Measurements from ENCODE around the gene ACTL7A.
A peak's percentile ranks its signal among the peaks of the same experiment; 100 is the strongest.
"Not testable (repeated sequence)": the region's sequence is repeated elsewhere in the genome, so short reads cannot be mapped to it uniquely, and the experiment has no call there.

The ACTL7A gene

DNA sequence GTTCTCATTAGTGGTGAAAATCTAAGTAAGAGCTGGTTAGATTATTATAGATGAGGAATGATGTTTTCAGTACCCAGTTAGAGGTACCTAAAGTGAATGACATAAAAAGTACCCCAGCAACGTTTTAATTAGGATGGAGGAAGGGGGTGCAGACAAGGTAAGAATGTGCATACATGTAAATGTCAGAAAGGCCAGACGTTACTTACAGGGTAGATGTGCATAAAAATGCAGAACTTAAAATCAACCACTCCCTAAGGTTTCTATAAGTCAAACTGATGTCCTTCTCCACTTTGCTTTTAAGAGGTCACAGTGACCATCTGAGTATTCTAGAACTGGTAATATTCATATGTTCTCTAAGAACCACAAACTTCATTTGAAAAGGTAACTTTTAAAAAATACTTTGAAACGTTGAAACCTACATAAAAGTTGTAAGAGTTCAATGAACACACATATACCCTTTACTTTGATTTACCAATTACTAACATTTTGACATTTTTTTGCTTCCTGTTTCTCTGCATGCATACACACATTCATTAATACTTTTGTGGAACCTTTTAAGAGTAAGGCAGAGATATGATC is 18.8 kb downstream of the ACTL7A start:
- H3K4me1 ChIP-seq (ENCODE audit: insufficient read depth, insufficient read length) = no peaks in the 10 kb centered on the region
- peaks cover 67% of the 10 kb centered on the region for H3K36me3 ChIP-seq (ENCODE audit: insufficient read depth, insufficient read length, low read length)
- H3K27me3 ChIP-seq (ENCODE audit: insufficient read depth, insufficient read length) = no peaks in the 10 kb centered on the region
- H3K9ac ChIP-seq (ENCODE audit: insufficient read length, low read depth) = no peak overlapping the region
- TF ChIP-seq SUZ12 (IDR thresholded peaks at IDR 0.05; ENCODE audit: extremely low read depth, insufficient read depth, insufficient read length) = no peak
- no peak for TF ChIP-seq YY1 (IDR thresholded peaks at IDR 0.05; ENCODE audit: insufficient read depth, insufficient read length)
- no peak for TF ChIP-seq ZNF274 (IDR thresholded peaks at IDR 0.05; ENCODE audit: low read depth, low read length)
- no peak overlapping the region for H3K4me3 ChIP-seq (ENCODE audit: insufficient read length, low read depth)
- no peaks in the 10 kb centered on the region for H3K9me3 ChIP-seq (ENCODE audit: insufficient read depth, low read length)
- DNase-seq (ENCODE audit: low read depth, low spot score) = no peak

DNA sequence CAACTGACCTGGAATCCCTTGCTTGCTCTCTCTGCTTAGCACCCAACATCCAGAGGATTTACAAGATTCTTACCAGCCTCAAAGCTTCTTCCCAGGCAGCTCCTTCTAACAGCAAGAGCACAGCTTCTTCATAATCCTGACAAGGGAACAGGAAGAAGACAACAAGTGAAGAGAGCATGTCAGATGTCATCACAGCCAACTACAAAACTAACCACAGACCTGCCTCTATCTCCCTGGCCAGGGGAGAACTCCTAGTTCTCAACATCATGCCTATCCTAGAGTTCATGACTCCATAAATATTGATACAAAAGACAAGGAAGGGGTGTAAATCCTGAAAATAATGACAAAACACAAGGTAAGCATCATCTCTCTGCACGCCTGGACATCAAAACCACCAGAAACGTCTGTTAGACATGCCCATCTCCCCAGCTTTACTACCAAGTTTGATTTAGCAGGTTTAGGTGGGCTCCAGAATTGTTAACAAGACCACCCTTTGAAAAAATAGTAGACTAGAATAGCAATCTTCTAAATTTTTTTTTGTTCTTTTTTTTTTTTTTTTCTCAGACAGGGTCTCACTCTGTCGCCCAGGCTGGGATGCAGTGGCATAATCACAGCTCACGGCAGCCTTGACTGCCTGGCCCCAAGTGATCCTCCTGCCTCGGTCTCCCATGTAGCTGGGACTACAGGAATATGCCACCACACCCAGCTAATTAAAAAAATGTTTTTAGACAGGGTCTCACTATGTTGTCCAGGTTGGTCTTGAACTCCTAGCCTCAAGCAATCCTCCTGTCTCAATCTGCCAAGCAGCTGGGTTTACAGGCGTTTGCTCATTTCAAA is 20.2 kb downstream of the ACTL7A start:
- DNase-seq (ENCODE audit: low read depth, low spot score) = no peak
- no peaks in the 10 kb centered on the region for H3K4me1 ChIP-seq (ENCODE audit: insufficient read depth, insufficient read length)
- peaks cover 54% of the 10 kb centered on the region for H3K36me3 ChIP-seq (ENCODE audit: insufficient read depth, insufficient read length, low read length)
- H3K27me3 ChIP-seq (ENCODE audit: insufficient read depth, insufficient read length) = no peaks in the 10 kb centered on the region
- no peaks in the 10 kb centered on the region for H3K9me3 ChIP-seq (ENCODE audit: insufficient read depth, low read length)
- no peak overlapping the region for H3K4me3 ChIP-seq (ENCODE audit: insufficient read length, low read depth)
- TF ChIP-seq SUZ12 (IDR thresholded peaks at IDR 0.05; ENCODE audit: extremely low read depth, insufficient read depth, insufficient read length) = no peak
- no peak for TF ChIP-seq YY1 (IDR thresholded peaks at IDR 0.05; ENCODE audit: insufficient read depth, insufficient read length)
- no peak for TF ChIP-seq ZNF274 (IDR thresholded peaks at IDR 0.05; ENCODE audit: low read depth, low read length)
- no peak overlapping the region for H3K9ac ChIP-seq (ENCODE audit: insufficient read length, low read depth)

DNA sequence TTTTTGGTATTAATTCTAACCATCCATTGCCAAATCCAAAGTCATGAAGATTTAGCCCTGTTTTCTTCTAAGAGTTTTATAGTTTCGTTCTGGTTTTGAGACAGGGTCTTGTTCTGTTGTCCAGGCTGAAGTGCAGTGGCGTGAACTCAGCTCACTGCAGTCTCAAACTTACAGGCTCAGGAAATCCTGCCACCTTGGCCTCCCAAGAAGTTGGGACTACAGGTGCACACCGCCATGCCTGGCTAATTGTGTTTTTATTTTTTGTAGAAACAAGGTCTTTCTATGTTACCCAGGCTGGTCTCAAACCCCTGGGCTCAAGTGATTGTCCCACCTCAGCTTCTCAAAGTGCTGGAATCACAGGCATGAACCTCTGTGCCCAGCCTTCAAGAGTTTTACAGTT is 21.0 kb downstream of the ACTL7A start:
- TF ChIP-seq SUZ12 (IDR thresholded peaks at IDR 0.05; ENCODE audit: extremely low read depth, insufficient read depth, insufficient read length) (no peak), ZNF274 (IDR thresholded peaks at IDR 0.05; ENCODE audit: low read depth, low read length) (no peak), YY1 (IDR thresholded peaks at IDR 0.05; ENCODE audit: insufficient read depth, insufficient read length) (no peak)
- no peak overlapping the region for H3K4me3 ChIP-seq (ENCODE audit: insufficient read length, low read depth)
- DNase-seq (ENCODE audit: low read depth, low spot score) = no peak
- H3K9me3 ChIP-seq (ENCODE audit: insufficient read depth, low read length) = no peaks in the 10 kb centered on the region
- H3K27me3 ChIP-seq (ENCODE audit: insufficient read depth, insufficient read length) = no peaks in the 10 kb centered on the region
- no peak overlapping the region for H3K9ac ChIP-seq (ENCODE audit: insufficient read length, low read depth)
- H3K4me1 ChIP-seq (ENCODE audit: insufficient read depth, insufficient read length) = no peaks in the 10 kb centered on the region
- H3K36me3 ChIP-seq (ENCODE audit: insufficient read depth, insufficient read length, low read length) = peaks cover 51% of the 10 kb centered on the region

DNA sequence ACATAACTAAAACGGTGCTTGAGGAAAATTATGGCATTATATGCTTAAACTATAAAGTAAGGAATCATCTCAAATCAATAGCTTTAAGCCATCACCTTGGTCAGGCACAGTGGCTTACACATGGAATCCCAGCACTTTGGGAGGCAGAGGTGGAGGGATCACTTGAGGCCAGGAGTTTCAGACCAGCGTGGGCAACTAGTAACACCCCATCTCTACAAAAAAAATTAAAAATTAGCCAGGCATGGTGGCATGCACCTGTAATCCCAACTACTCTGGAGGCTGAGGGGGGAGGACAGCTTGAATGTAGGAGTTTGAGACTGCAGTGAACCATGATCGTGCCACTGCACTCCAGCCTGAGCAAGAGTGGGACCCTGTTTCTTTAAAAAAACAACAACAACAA is 22.6 kb downstream of the ACTL7A start:
- H3K9me3 ChIP-seq (ENCODE audit: insufficient read depth, low read length) = no peaks in the 10 kb centered on the region
- H3K9ac ChIP-seq (ENCODE audit: insufficient read length, low read depth) = no peak overlapping the region
- H3K36me3 ChIP-seq (ENCODE audit: insufficient read depth, insufficient read length, low read length) = peaks cover 46% of the 10 kb centered on the region

DNA sequence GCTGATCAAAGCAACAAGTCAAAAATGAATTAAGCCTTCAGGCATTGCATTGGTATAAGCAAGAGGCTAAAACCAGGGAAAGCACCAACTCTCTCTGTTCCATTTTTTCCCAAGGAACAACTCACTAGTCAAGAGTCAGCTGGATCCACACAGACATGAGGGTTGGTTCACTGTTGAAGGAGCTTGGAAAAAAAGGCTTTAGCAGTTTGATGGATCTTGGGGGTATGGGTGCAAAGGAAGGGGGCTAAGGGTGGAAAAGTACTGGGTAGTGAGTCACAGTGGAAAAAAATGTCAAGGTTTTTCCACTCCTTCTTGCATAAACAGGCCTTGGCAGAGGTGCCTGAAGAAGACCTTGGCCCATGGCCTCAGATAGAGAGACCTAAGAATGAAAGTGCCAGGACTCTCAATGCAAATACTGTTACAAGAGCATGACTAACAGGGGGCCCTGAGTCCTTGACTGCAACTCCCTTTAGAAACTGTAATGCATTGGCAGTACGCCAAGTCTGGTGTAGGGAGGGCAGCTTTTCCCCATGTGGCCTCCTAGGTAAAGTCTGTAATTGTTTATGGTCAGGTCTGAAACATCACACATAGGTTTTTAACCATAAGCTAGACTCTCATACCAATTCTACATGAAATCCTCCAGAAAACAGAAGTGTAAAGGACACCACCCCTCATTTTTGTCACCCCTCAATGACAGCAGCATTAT is 23.7 kb downstream of the ACTL7A start:
- DNase-seq (ENCODE audit: low read depth, low spot score) = peak; percentile 23
- H3K27me3 ChIP-seq (ENCODE audit: insufficient read depth, insufficient read length) = no peaks in the 10 kb centered on the region
- H3K4me3 ChIP-seq (ENCODE audit: insufficient read length, low read depth) = no peak overlapping the region
- no peak overlapping the region for H3K9ac ChIP-seq (ENCODE audit: insufficient read length, low read depth)
- TF ChIP-seq YY1 (IDR thresholded peaks at IDR 0.05; ENCODE audit: insufficient read depth, insufficient read length) (no peak), SUZ12 (IDR thresholded peaks at IDR 0.05; ENCODE audit: extremely low read depth, insufficient read depth, insufficient read length) (no peak), ZNF274 (IDR thresholded peaks at IDR 0.05; ENCODE audit: low read depth, low read length) (no peak)
- H3K9me3 ChIP-seq (ENCODE audit: insufficient read depth, low read length) = no peaks in the 10 kb centered on the region
- peaks cover 44% of the 10 kb centered on the region for H3K36me3 ChIP-seq (ENCODE audit: insufficient read depth, insufficient read length, low read length)
- no peaks in the 10 kb centered on the region for H3K4me1 ChIP-seq (ENCODE audit: insufficient read depth, insufficient read length)

More for the DNA sequence above, 22.6 kb downstream of the ACTL7A start:
- Histone ChIP-seq H3K4me1 (ENCODE audit: insufficient read depth, insufficient read length) (no peaks in the 10 kb centered on the region), H3K27me3 (ENCODE audit: insufficient read depth, insufficient read length) (no peaks in the 10 kb centered on the region), H3K4me3 (ENCODE audit: insufficient read length, low read depth) (no peak overlapping the region)
- TF ChIP-seq SUZ12 (IDR thresholded peaks at IDR 0.05; ENCODE audit: extremely low read depth, insufficient read depth, insufficient read length) (no peak), YY1 (IDR thresholded peaks at IDR 0.05; ENCODE audit: insufficient read depth, insufficient read length) (no peak), ZNF274 (IDR thresholded peaks at IDR 0.05; ENCODE audit: low read depth, low read length) (no peak)
- DNase-seq (ENCODE audit: low read depth, low spot score) = no peak

DNA sequence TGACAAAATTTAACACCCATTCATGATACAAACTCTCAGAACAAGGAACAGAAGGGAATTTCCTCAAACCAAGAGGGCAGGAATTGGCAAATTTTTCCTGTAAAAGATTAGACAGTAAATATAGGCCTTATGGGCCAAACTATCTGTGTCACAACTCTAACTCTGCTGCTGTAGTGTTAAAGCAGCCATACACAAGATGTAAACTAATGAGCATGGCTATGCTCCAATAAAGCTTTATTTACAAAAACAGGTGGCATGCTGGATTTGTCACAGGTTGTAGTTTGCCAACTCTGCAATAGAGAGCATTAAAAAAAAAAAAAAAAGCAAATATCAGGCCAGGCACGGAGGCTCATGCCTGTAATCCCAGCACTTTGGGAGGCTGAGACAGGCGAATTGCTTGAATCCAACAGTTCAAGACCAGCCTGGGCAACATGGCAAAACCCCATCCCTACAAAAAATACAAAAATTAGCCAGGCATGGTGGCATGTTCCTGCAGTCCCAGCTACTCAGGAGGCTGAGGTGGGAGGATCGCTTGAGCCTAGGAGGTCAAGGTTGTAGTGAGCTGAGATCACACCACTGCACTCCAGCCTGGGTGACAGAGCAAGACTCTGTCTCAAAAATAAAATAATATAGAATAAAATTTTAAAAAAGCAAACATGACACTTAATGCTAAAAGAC is 24.7 kb downstream of the ACTL7A start:
- H3K9ac ChIP-seq (ENCODE audit: insufficient read length, low read depth); H3K9me3 ChIP-seq (ENCODE audit: insufficient read depth, low read length); H3K4me1 ChIP-seq (ENCODE audit: insufficient read depth, insufficient read length); H3K4me3 ChIP-seq (ENCODE audit: insufficient read length, low read depth); DNase-seq (ENCODE audit: low read depth, low spot score); H3K27me3 ChIP-seq (ENCODE audit: insufficient read depth, insufficient read length): not testable (repeated sequence)
- H3K36me3 ChIP-seq (ENCODE audit: insufficient read depth, insufficient read length, low read length) = peaks cover 44% of the 10 kb centered on the region

DNA sequence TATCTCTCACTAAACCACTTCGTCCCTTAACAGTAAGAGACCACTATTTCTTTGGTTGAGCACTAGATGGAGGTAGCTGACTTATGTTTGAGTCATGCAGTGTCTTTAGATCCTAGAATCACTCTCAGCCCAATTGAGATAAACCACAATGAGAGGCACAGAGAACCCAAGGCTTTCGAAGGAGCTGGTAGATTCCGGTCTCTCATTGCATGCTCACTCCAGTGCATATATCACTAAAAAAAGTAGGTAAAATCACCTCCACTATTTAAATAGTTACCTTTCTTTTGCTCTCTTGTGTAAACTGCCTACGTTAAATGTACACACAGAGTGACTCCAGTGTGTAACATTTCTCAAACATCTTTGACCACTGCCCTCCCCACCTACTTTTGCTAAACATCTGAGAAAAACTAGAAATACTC is 27.6 kb downstream of the ACTL7A start:
- Histone ChIP-seq H3K36me3 (ENCODE audit: insufficient read depth, insufficient read length, low read length) (peaks cover 60% of the 10 kb centered on the region), H3K4me3 (ENCODE audit: insufficient read length, low read depth) (no peak overlapping the region), H3K27me3 (ENCODE audit: insufficient read depth, insufficient read length) (no peaks in the 10 kb centered on the region), H3K9me3 (ENCODE audit: insufficient read depth, low read length) (no peaks in the 10 kb centered on the region), H3K4me1 (ENCODE audit: insufficient read depth, insufficient read length) (no peaks in the 10 kb centered on the region), H3K9ac (ENCODE audit: insufficient read length, low read depth) (no peak overlapping the region)
- no peak for DNase-seq (ENCODE audit: low read depth, low spot score)
- TF ChIP-seq SUZ12 (IDR thresholded peaks at IDR 0.05; ENCODE audit: extremely low read depth, insufficient read depth, insufficient read length) (no peak), YY1 (IDR thresholded peaks at IDR 0.05; ENCODE audit: insufficient read depth, insufficient read length) (no peak), ZNF274 (IDR thresholded peaks at IDR 0.05; ENCODE audit: low read depth, low read length) (no peak)
